Activated naive CD8-positive, alpha-beta T cell treated with anti-CD3 and anti-CD28 coated beads for 36 hours (primary cell): ENCODE measurements around the gene ADAMTS1. TPM values are rescaled to one million over a fixed set of nuclear protein-coding genes. Genes with fewer than 3 reads are reported as not detected.

Experiments
- DNase-seq: peaks from one replicate; pipeline ENCODE4 v3.0.0; 2021
- H3K27ac Mint-ChIP-seq: one replicate; pipeline ENCODE4 v1.8.0; 2022; ENCODE audit warnings: mild to moderate bottlenecking, moderate library complexity, mixed read lengths
- H3K27me3 Mint-ChIP-seq: one replicate; pipeline ENCODE4 v1.8.0; 2022; ENCODE audit warnings: mild to moderate bottlenecking, mixed read lengths
- H3K36me3 Mint-ChIP-seq: one replicate; pipeline ENCODE4 v1.8.0; 2021; ENCODE audit warnings: mild to moderate bottlenecking, mixed read lengths
- H3K4me1 Mint-ChIP-seq: one replicate; pipeline ENCODE4 v1.8.0; 2021; ENCODE audit warnings: mixed read lengths
- H3K4me3 Mint-ChIP-seq: one replicate; pipeline ENCODE4 v1.8.0; 2022; ENCODE audit warnings: mild to moderate bottlenecking, moderate library complexity, mixed read lengths
- H3K9me3 Mint-ChIP-seq: one replicate; pipeline ENCODE4 v1.8.0; 2022; ENCODE audit warnings: mixed read lengths
- total RNA-seq, 2 experiments: library from RNA; stranded (reverse); gene quantifications; one replicate each; pipeline ENCODE4 v1.2.3, GENCODE V29; 2021

ADAMTS1 gene
- total RNA-seq, 2 experiments from 2014 or later = 0.06 TPM; not detected in 1

- Mint-ChIP-seq H3K27me3 (peaks cover 11% of the 10 kb centered on the region), H3K4me3 (no peak overlapping the region), H3K36me3 (no peaks in the 10 kb centered on the region), H3K27ac (no peak overlapping the region), H3K4me1 (no peaks in the 10 kb centered on the region), H3K9me3 (no peaks in the 10 kb centered on the region)
- DNase-seq = no peak
These were observed 54.9 kb downstream of the ADAMTS1 start for GRCh38 chr21:26790296-26790695.

- H3K9me3 Mint-ChIP-seq = no peaks in the 10 kb centered on the region
- no peaks in the 10 kb centered on the region for H3K4me1 Mint-ChIP-seq
- peaks cover 4% of the 10 kb centered on the region for H3K27me3 Mint-ChIP-seq
These were observed 56.4 kb downstream of the ADAMTS1 start for GRCh38 chr21:26788790-26789189.

More at GRCh38 chr21:26788790-26789189, 56.4 kb downstream of the ADAMTS1 start:
- DNase-seq = no peak
- Mint-ChIP-seq H3K27ac (no peak overlapping the region), H3K4me3 (no peak overlapping the region), H3K36me3 (no peaks in the 10 kb centered on the region)

Other genes with a start within 250 kb of the ADAMTS1 start
- gene ADAMTS5, start 121.7 kb upstream of the ADAMTS1 start, total RNA-seq = not detected